Testis (tissue), 2 donors: ENCODE data around the gene MAP3K12.

Source experiments
- CTCF ChIP-seq, 3 experiments: fragments of 450-650 bp in 2 of 3; fragments of 200-600 bp in 1 of 3; sonication (generic) in 1 of 3; IDR thresholded peaks; one replicate each; pipeline ENCODE4 v1.5.1; 2016 to 2019; ENCODE audit warnings: antibody characterized with exemption in 3 of 3, mild to moderate bottlenecking in 2 of 3, moderate library complexity in 1 of 3
- POLR2A ChIP-seq: fragments of 450-650 bp; IDR thresholded peaks from one replicate; pipeline ENCODE4 v1.6.1; 2017; ENCODE audit warnings: antibody characterized with exemption, mild to moderate bottlenecking, moderate library complexity

- TF ChIP-seq CTCF (IDR thresholded peaks at IDR 0.05) (no peak), POLR2A (no peak)
Measured at GRCh38 chr12:53516758-53517455, 17.6 kb upstream of the MAP3K12 start.
